NCI-H1417 treated with DMSO at 0.1 percent for 48 hours (cell line): ENCODE results near the gene UCHL1.

Experiments used
- DNase-seq: peaks from one replicate; lab custom pipeline; 2025; lab: John Stamatoyannopoulos, UW

The UCHL1 gene

GRCh38 chr4:41256740-41257256 lies at the start of gene UCHL1:
Gene UCHL1, plus strand, starts transcription at chr4:41256928. Its CDS starts 49 bp downstream, at chr4:41256977.
- peak; percentile 76 for DNase-seq

- no peak for DNase-seq
These were observed 49.4 kb upstream of the UCHL1 start for GRCh38 chr4:41207291-41207831.

- no peak for DNase-seq
These were observed 47.5 kb upstream of the UCHL1 start for GRCh38 chr4:41209187-41209586.

- no peak for DNase-seq
These were observed 46.8 kb upstream of the UCHL1 start for GRCh38 chr4:41209901-41210300.

- no peak for DNase-seq
These were observed 44.6 kb upstream of the UCHL1 start for GRCh38 chr4:41211951-41212615.

GRCh38 chr4:41212616-41213203 lies 44.0 kb upstream of the UCHL1 start:
- DNase-seq: peak; percentile 37

GRCh38 chr4:41213625-41214135 lies 43.0 kb upstream of the UCHL1 start:
- no peak for DNase-seq

GRCh38 chr4:41214136-41214824 lies 42.4 kb upstream of the UCHL1 start, which contains the start of gene APBB2:
Gene APBB2, minus strand, starts transcription at chr4:41214542. Its CDS starts 181,288 bp downstream, at chr4:41033254.
- peak; percentile 85 for DNase-seq

GRCh38 chr4:41214825-41215146 lies 41.9 kb upstream of the UCHL1 start:
- no peak for DNase-seq

GRCh38 chr4:41215155-41215554 lies 41.6 kb upstream of the UCHL1 start:
- DNase-seq: no peak

- DNase-seq: no peak
These were observed 40.8 kb upstream of the UCHL1 start for GRCh38 chr4:41215969-41216293.

GRCh38 chr4:41216294-41217019 lies 40.3 kb upstream of the UCHL1 start:
- peak; percentile 52 for DNase-seq

- no peak for DNase-seq
These were observed 39.8 kb upstream of the UCHL1 start for GRCh38 chr4:41217020-41217333.

GRCh38 chr4:41217374-41217773 lies 39.4 kb upstream of the UCHL1 start:
- DNase-seq: no peak

GRCh38 chr4:41218703-41219102 lies 38.0 kb upstream of the UCHL1 start:
- DNase-seq: no peak

- no peak for DNase-seq
These were observed 37.2 kb upstream of the UCHL1 start for GRCh38 chr4:41219421-41219950.

GRCh38 chr4:41221850-41222645 lies 34.7 kb upstream of the UCHL1 start:
- DNase-seq: no peak

- DNase-seq: no peak
These were observed 28.8 kb upstream of the UCHL1 start for GRCh38 chr4:41227902-41228301.

- no peak for DNase-seq
These were observed 24.3 kb upstream of the UCHL1 start for GRCh38 chr4:41232406-41232805.

- no peak for DNase-seq
These were observed 23.9 kb upstream of the UCHL1 start for GRCh38 chr4:41232856-41233255.

GRCh38 chr4:41236032-41236431 lies 20.7 kb upstream of the UCHL1 start:
- DNase-seq: no peak
